Glutamatergic neuron (in vitro differentiated cells): ENCODE measurements around the gene XCR1. TPM values are rescaled to one million over a fixed set of nuclear protein-coding genes. Genes with fewer than 3 reads are reported as not detected.

Experiments used
- DNase-seq: peaks from one replicate; pipeline ENCODE4 v3.0.0; 2022
- H3K27ac Mint-ChIP-seq: one replicate; pipeline ENCODE4 v1.8.0; 2020; ENCODE audit warnings: mild to moderate bottlenecking, mixed read lengths, inconsistent platforms; ENCODE audit not compliant: unreplicated experiment
- H3K27me3 Mint-ChIP-seq: one replicate; pipeline ENCODE4 v1.8.0; 2020; ENCODE audit warnings: mild to moderate bottlenecking, moderate library complexity, mixed read lengths, inconsistent platforms; ENCODE audit not compliant: unreplicated experiment
- H3K36me3 Mint-ChIP-seq: one replicate; pipeline ENCODE4 v1.8.0; 2020; ENCODE audit warnings: mild to moderate bottlenecking, mixed read lengths, inconsistent platforms; ENCODE audit not compliant: unreplicated experiment
- H3K4me1 Mint-ChIP-seq: one replicate; pipeline ENCODE4 v1.8.0; 2020; ENCODE audit warnings: mild to moderate bottlenecking, low read depth, mixed read lengths, inconsistent platforms; ENCODE audit not compliant: unreplicated experiment
- H3K4me3 Mint-ChIP-seq: one replicate; pipeline ENCODE4 v1.8.0; 2020; ENCODE audit warnings: mild to moderate bottlenecking, mixed read lengths, inconsistent platforms; ENCODE audit not compliant: unreplicated experiment
- H3K9me3 Mint-ChIP-seq: one replicate; pipeline ENCODE4 v1.8.0; 2020; ENCODE audit warnings: mild to moderate bottlenecking, moderate library complexity, mixed read lengths, inconsistent platforms; ENCODE audit not compliant: unreplicated experiment
- CTCF ChIP-seq: fragments of 200-600 bp; sonication (generic); IDR thresholded peaks from one replicate; pipeline ENCODE4 v1.5.0; 2021; ENCODE audit not compliant: partially characterized antibody, unreplicated experiment
- total RNA-seq: library from RNA; stranded (reverse); fragmentation: NEBNext Ultra II Directional; extraction: Animal tissue kit (Norgen Biotek cat#: 25700); gene quantifications from one replicate; pipeline ENCODE4 v1.2.1, GENCODE V29; 2021; ENCODE audit not compliant: unreplicated experiment

The XCR1 gene
- total RNA-seq, 1 donor from 2014 or later: not detected

GRCh38 chr3:46013316-46014094 lies 13.8 kb downstream of the XCR1 start:
- Mint-ChIP-seq H3K4me3 (no peak overlapping the region), H3K36me3 (no peaks in the 10 kb centered on the region), H3K27me3 (peaks cover 2% of the 10 kb centered on the region), H3K4me1 (no peaks in the 10 kb centered on the region), H3K9me3 (peaks cover 2% of the 10 kb centered on the region), H3K27ac (no peak overlapping the region)
- TF ChIP-seq CTCF: no peak
- DNase-seq: no peak

DNA sequence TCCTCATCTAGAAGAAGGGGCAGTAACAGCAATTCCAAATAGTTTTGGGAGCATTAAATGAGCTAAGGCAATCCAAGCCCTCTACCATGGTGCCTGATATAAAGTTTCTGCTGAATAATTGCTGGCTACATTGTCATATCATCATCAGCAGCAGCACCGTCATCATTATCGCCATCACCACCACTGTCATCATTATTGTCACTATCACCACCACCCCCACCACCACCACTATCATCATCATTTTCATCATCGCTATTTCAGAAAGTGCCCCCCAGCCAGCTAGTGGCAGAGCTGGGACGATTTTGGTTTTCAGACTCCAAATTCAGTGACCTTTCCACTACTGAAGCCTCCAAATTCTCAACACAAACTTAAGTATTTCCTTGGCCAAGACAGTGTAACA lies 15.0 kb downstream of the XCR1 start:
- no peak for TF ChIP-seq CTCF
- Mint-ChIP-seq H3K4me3 (no peak overlapping the region), H3K36me3 (no peaks in the 10 kb centered on the region), H3K4me1 (no peaks in the 10 kb centered on the region), H3K27me3 (no peaks in the 10 kb centered on the region), H3K27ac (no peak overlapping the region), H3K9me3 (peaks cover 1% of the 10 kb centered on the region)
- no peak for DNase-seq

DNA sequence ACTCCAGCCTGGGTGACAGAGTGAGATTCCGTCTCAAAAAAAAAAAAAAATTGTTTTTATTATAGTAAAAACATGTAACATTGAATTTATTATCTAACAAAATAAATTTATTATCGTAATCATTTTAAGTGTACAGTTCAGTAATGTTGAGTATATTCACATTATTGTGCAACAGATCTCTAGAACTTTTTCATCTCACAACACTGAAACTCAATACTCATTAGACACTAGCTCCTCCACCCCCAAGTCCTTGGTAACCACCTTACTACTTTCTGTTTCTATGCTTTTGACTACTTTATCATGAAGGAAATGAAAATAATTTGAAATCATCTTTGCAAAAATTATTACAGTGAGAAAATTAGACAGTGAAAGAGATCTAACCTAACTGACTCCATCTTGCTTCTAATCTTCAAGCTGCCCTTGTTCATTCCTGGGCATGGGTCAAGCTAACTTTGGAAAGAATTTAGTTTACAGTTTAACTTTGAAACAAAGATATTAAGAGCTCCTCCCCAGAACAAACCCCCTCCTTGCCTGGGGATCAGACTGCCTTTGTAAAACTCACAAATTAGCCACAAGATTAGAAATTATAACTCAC lies 16.7 kb downstream of the XCR1 start:
- no peak for TF ChIP-seq CTCF
- no peak for DNase-seq
- Mint-ChIP-seq H3K27me3 (no peaks in the 10 kb centered on the region), H3K36me3 (no peaks in the 10 kb centered on the region), H3K4me3 (no peak overlapping the region), H3K4me1 (peaks cover 7% of the 10 kb centered on the region), H3K9me3 (no peaks in the 10 kb centered on the region), H3K27ac (no peak overlapping the region)

GRCh38 chr3:46008058-46008457 lies 19.2 kb downstream of the XCR1 start:
- Mint-ChIP-seq H3K36me3 (no peaks in the 10 kb centered on the region), H3K4me1 (peaks cover 11% of the 10 kb centered on the region), H3K27me3 (no peaks in the 10 kb centered on the region), H3K27ac (no peak overlapping the region), H3K4me3 (no peak overlapping the region), H3K9me3 (no peaks in the 10 kb centered on the region)
- TF ChIP-seq CTCF: no peak
- DNase-seq: no peak

DNA sequence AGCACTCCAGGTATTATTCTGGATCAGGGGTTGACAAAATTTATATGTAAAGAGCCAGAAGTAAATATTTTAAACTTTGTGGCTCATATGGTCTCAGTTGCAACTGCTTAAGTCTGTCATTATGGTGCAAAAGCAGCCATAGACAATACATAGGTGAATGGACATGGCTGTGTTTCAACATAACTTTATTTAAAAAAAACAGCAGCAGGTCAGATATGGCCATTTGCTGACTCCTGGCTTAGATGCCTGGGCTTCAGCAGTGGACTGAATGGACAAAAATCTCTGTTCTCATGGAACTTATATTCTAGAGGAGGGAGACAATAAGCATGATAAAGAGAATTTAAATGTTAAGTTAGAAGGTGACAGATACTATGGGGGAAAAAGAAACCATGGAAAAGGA lies 20.0 kb downstream of the XCR1 start:
- TF ChIP-seq CTCF: no peak
- no peak overlapping the region for H3K27ac Mint-ChIP-seq
- H3K27me3 Mint-ChIP-seq: no peaks in the 10 kb centered on the region
- DNase-seq: no peak
- no peak overlapping the region for H3K4me3 Mint-ChIP-seq
- H3K4me1 Mint-ChIP-seq: peaks cover 11% of the 10 kb centered on the region
- H3K36me3 Mint-ChIP-seq: no peaks in the 10 kb centered on the region
- H3K9me3 Mint-ChIP-seq: no peaks in the 10 kb centered on the region
